D721Med (cell line): Measurements from ENCODE around the gene GALNT17.
"Not testable (repeated sequence)": the region's sequence is repeated elsewhere in the genome, so short reads cannot be mapped to it uniquely, and the experiment has no call there.

ENCODE experiments used
- DNase-seq: peaks from one replicate; pipeline ENCODE4 v3.0.0; 2011; ENCODE audit warnings: low spot score; ENCODE audit not compliant: insufficient read length
- FAIRE-seq: peaks from 2 replicates; lab custom pipeline; 2011; peaks lifted over from hg19 to GRCh38; lab: Jason Lieb, UNC
- TF ChIP-seq, protein P1 (sequence below): IDR thresholded peaks from 2 replicates; pipeline ENCODE4 v1.5.1; 2012; ENCODE audit warnings: mild to moderate bottlenecking, control low read depth; ENCODE audit not compliant: insufficient read depth; ENCODE audit errors: missing control alignments

GALNT17 gene

DNA sequence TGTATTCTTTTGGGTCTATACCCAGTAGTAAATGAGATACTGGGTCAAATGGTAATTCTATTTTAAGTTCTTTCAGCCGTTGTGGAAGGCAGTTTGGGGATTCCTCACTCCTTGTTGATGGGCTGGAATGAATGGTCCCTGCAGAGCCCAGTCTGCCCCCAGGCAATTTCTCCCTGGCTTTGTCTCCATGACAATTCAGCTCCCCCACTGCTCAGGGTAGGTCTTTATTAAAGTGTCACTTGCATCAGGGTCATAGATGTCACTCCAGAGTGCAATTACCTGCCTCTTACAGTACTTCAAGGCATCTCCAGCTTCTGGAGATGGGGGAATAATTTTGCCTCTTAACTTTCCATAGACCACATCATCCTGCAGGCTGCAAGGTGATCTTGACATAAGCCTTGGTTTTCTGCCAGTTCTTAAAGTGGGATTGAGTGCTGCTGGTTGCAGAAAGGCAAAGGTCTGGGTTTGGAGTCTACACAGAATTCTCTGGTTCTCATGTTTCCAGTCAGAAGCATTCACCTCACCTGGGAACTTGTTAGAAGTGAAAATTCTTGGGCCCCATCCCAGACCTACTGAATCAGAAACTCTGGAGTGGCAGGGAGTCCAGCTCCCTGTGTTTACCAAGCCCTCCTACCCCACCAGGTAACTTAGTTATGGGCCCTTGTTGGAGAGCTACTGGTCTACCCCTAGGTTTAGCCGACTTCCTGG, 442.4 kb downstream of the GALNT17 start:
- no peak for DNase-seq
- FAIRE-seq = no peak
- TF ChIP-seq, protein P1, sequence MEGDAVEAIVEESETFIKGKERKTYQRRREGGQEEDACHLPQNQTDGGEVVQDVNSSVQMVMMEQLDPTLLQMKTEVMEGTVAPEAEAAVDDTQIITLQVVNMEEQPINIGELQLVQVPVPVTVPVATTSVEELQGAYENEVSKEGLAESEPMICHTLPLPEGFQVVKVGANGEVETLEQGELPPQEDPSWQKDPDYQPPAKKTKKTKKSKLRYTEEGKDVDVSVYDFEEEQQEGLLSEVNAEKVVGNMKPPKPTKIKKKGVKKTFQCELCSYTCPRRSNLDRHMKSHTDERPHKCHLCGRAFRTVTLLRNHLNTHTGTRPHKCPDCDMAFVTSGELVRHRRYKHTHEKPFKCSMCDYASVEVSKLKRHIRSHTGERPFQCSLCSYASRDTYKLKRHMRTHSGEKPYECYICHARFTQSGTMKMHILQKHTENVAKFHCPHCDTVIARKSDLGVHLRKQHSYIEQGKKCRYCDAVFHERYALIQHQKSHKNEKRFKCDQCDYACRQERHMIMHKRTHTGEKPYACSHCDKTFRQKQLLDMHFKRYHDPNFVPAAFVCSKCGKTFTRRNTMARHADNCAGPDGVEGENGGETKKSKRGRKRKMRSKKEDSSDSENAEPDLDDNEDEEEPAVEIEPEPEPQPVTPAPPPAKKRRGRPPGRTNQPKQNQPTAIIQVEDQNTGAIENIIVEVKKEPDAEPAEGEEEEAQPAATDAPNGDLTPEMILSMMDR = no peak

DNA sequence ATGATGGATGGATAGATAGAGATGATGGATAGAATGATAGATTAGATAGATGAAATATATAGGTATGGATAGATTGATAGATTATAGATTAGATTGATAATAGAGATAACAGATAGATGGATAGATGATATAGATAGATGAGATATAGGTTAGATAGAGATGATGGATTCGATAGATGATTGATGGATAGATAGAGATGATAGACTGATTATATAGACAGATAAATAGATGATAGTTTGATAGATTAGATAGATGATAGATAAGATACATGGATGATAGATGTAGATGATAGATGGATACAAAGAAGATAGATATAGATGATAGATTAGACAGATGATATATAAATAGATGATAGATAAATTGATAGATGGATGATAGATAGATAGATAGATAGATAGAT, 448.1 kb downstream of the GALNT17 start:
- TF ChIP-seq, protein P1 = no peak
- FAIRE-seq (no peak), DNase-seq (no peak)

DNA sequence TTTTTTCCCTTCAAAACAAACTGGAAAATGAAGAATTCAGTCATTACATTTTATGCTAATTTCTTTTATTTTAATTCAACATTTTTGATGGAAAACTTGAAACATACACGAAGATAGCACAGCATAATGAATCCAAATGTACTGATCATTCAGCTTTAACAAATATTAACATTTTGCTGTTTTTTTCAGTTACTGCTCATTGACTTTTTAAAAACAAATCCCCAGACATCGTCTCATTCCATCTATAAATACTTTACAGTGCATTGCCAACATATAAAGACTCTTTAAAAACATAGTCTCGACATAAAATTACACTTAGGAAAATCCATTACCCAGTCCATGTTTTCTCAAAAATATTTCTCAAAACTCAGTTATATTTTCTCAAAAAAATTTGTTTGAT, 452.3 kb downstream of the GALNT17 start:
- FAIRE-seq (no peak), DNase-seq (no peak)
- TF ChIP-seq, protein P1 = no peak

DNA sequence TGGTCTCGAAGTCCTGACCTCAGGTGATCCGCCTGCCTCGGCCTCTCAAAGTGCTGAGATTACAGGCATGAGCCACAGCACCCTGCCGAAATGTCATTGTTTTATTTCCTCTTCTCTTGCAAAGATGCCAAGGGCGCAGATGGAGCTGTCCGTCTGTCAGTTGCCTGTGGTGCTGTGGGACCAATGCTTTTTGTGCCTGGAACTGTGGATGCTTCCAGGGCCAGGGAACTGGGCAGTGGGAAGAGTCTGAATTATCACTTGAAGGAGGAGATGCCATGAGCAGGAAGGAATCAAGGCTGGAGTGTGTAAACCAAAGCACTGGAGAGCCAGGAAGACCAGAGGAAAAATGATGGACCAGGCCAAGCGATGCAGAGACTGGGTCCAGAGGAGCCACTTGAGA, 459.9 kb downstream of the GALNT17 start:
- no peak for FAIRE-seq
- no peak for DNase-seq
- TF ChIP-seq, protein P1 = no peak

DNA sequence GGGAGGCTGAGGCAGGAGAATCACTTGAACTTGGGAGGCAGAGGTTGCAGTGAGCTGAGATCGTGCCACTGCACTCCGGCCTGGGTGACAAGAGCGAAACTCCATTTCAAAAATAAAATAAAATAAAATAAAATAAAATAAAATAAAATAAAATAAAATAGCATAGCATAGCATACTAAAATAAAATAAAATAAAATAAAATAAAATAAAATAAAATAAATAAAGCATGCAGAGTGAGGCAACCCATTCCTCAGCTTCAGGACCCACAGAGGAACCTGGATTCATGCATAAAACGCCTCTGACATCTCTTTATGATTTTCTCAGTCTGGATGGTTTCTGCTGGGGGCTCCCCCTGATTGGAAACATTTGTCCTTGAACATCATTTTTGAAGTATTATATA, 460.4 kb downstream of the GALNT17 start:
- not testable (repeated sequence) for FAIRE-seq, DNase-seq

DNA sequence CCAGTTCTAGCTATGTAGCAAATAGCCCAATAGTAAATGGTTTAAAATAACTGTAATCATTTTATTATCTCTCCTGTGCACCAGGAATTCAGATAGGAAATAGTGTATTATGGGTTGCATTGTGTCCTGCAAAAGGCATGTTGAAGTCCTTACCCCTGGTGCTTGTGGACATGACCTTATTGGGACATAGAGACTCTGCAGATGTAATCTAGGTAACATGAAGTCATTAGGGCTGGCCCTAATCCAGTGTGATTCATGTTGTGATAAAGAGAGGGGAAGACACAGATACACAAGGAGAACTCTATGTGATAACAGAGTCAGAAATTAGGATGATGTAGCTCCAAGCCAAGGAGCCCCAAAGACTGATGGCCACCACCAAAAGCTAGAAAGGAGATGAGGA, 462.8 kb downstream of the GALNT17 start:
- no peak for DNase-seq
- FAIRE-seq = no peak
- TF ChIP-seq, protein P1 = no peak

DNA sequence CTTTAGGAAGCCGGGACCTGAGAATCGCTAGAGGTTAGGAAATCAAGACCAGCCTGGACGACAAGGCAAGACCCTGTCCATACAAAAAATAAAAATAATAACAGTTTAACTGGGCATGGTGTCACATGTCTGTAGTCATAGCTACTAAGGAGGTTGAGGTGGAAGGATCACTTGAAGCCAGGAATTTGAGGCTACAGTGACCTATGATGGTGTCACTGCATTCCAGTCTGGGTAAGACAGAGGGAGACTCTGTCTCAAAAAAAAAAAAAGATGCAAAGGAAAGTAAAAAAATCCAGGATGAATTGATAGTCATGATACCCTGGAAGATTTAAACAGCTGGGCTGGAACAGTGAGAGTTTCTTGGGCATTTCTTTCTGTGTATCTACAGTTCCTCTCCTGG, 463.2 kb downstream of the GALNT17 start:
- FAIRE-seq = no peak
- TF ChIP-seq, protein P1 = no peak
- DNase-seq = no peak
